Tibial artery (tissue), 4 donors: ENCODE measurements around the gene STAC3.
A peak's percentile ranks its signal among the peaks of the same experiment; 100 is the strongest.

Experiments
- DNase-seq, 2 donors: peaks; one replicate each; pipeline ENCODE4 v3.0.0-alpha.2; 2019
- H3K27ac ChIP-seq, 2 donors: fragments of 200-600 bp; sonication (generic) in 1 of 2; 1 replicate in 1 of 2; 2 replicates in 1 of 2; pipeline ENCODE4 v1.5.1; 2018 to 2019; ENCODE audit warnings: mild to moderate bottlenecking in 1 of 2
- H3K27me3 ChIP-seq, 2 donors: fragments of 200-600 bp; sonication (generic) in 1 of 2; one replicate each; pipeline versions ENCODE4 v1.5.1 to v1.6.0; 2016 to 2019
- H3K36me3 ChIP-seq, 3 donors: fragments of 200-600 bp; sonication (generic) in 2 of 3; one replicate each; pipeline ENCODE4 v1.5.1; 2016 to 2019; ENCODE audit warnings: mild to moderate bottlenecking in 2 of 3
- H3K4me1 ChIP-seq, 4 donors: fragments of 200-600 bp; sonication (generic) in 2 of 4; 1 replicate in 3 of 4; 2 replicates in 1 of 4; pipeline ENCODE4 v1.5.1; 2016 to 2019
- H3K4me3 ChIP-seq, 2 donors: fragments of 200-600 bp; sonication (generic) in 1 of 2; 1 replicate in 1 of 2; 2 replicates in 1 of 2; pipeline ENCODE4 v1.5.1; 2018 to 2019; ENCODE audit warnings: mild to moderate bottlenecking in 2 of 2
- H3K9me3 ChIP-seq, 3 donors: fragments of 200-600 bp; sonication (generic) in 1 of 3; one replicate each; pipeline ENCODE4 v1.5.1; 2016 to 2019
- intact Hi-C: fragments of 100-400 bp; cut with DNase I; formaldehyde crosslinking; loops from one replicate; pipeline ENCODE4 v1.15.0; 2023; ENCODE audit warnings: low total_unique reads
- TF ChIP-seq, protein P1 (sequence below), 2 experiments: fragments of 200-600 bp in 1 of 2; fragments of 450-650 bp in 1 of 2; IDR thresholded peaks; one replicate each; pipeline ENCODE4 v1.5.1; 2017 to 2019; ENCODE audit warnings: antibody characterized with exemption in 2 of 2, mild to moderate bottlenecking in 1 of 2, moderate library complexity in 1 of 2

The STAC3 gene

GRCh38 chr12:57242691-57243454 lies 8.1 kb downstream of the STAC3 start:
- H3K9me3 ChIP-seq = no peaks in the 10 kb centered on the region
- intact Hi-C loops = no loop called here
- H3K27ac ChIP-seq = no peak overlapping the region
- TF ChIP-seq, protein P1, sequence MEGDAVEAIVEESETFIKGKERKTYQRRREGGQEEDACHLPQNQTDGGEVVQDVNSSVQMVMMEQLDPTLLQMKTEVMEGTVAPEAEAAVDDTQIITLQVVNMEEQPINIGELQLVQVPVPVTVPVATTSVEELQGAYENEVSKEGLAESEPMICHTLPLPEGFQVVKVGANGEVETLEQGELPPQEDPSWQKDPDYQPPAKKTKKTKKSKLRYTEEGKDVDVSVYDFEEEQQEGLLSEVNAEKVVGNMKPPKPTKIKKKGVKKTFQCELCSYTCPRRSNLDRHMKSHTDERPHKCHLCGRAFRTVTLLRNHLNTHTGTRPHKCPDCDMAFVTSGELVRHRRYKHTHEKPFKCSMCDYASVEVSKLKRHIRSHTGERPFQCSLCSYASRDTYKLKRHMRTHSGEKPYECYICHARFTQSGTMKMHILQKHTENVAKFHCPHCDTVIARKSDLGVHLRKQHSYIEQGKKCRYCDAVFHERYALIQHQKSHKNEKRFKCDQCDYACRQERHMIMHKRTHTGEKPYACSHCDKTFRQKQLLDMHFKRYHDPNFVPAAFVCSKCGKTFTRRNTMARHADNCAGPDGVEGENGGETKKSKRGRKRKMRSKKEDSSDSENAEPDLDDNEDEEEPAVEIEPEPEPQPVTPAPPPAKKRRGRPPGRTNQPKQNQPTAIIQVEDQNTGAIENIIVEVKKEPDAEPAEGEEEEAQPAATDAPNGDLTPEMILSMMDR (IDR thresholded peaks at IDR 0.05) = peak; percentile 34 to 49
- H3K4me3 ChIP-seq = peak overlapping the region in 1 of 2 donors; percentile 33
- H3K36me3 ChIP-seq = no peaks in the 10 kb centered on the region
- H3K27me3 ChIP-seq = peaks cover 7 to 54% of the 10 kb centered on the region in 2 donors
- DNase-seq = peak in 1 of 2 donors; percentile 75
- H3K4me1 ChIP-seq = peaks cover 11 to 63% (median 55%) of the 10 kb centered on the region in 4 donors

DNA sequence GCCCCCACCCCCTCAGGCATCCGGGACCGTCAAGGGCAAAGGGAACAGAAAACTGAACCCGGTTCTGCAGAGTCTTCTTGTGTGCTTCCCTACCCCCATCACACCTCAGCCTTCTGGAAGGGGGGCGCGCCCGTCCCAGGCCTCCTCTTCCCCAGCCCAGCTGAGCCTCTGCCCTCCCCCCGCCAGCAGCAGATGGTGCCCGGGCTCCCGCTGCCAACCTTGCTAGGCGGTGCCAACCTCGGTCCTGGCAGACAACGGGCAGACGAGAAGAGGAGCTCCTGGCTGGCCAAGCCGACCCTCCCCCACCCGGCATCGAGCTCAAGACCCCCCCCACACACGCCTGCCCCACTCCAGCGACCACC lies 8.7 kb downstream of the STAC3 start:
- Histone ChIP-seq H3K27ac (no peak overlapping the region), H3K4me3 (peak overlapping the region in 1 of 2 donors; percentile 33), H3K4me1 (peaks cover 11 to 68% (median 61%) of the 10 kb centered on the region in 4 donors), H3K27me3 (peaks cover 7 to 57% of the 10 kb centered on the region in 2 donors), H3K36me3 (no peaks in the 10 kb centered on the region), H3K9me3 (no peaks in the 10 kb centered on the region)
- peak in 1 of 2 donors; percentile 67 for DNase-seq
- TF ChIP-seq, protein P1 (IDR thresholded peaks at IDR 0.05) = no peak
- intact Hi-C loops = no loop called here

DNA sequence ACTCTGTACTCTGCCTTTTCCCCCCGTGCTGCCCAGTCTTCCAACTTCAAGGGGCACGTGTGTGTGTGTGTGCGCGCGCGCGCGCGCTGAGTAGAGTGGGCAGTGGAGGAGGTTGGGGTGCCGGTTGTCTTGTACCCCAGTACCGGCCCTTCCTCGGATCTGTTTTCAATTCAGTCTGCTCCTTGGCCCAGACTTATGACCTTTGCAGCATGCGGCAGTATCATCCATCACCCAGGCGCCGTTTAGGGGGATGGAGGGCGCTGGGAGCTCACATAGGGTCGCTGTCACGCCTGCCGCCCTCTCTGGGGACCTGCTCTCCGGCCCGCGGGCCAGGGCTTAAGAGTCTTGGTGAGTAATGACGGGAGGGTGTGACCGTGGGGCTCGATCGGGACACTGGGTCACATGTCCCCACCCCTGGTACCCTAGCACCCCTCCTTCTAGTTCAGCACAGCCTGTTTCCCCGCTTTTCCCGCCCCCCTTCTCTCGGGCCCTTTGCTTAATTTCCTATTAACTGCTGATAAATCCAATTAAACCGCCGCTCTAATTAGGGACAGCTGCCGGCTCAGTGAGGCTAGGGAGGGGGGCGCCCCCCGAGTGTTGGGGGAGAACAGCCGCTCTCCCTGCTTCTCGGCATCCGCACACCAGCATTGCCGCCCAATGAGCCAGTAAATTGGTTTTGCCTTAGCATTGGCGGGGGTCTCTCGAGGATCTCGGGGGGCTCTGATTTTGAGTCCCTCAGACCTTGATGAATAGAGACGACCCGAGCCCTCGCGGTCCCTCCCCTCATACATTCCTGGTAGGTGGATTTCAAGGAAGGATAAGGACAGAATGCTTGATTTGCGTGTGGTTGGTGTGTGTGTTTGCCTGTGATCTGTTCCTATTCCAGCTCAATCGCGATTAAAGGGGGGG lies 9.3 kb downstream of the STAC3 start:
- peak; percentile 19 to 63 for DNase-seq
- no peak overlapping the region for H3K27ac ChIP-seq
- H3K9me3 ChIP-seq = no peaks in the 10 kb centered on the region
- peaks cover 11 to 75% (median 64%) of the 10 kb centered on the region in 4 donors for H3K4me1 ChIP-seq
- no peaks in the 10 kb centered on the region for H3K36me3 ChIP-seq
- H3K27me3 ChIP-seq = peaks cover 7 to 57% of the 10 kb centered on the region in 2 donors
- no peak overlapping the region for H3K4me3 ChIP-seq
- TF ChIP-seq, protein P1 (IDR thresholded peaks at IDR 0.05) = no peak
- intact Hi-C loops = no loop called here

- Histone ChIP-seq H3K27ac (no peak overlapping the region), H3K9me3 (no peaks in the 10 kb centered on the region), H3K27me3 (peaks cover 7 to 57% of the 10 kb centered on the region in 2 donors), H3K4me1 (peaks cover 11 to 82% (median 71%) of the 10 kb centered on the region in 4 donors), H3K36me3 (no peaks in the 10 kb centered on the region), H3K4me3 (peak overlapping the region in 1 of 2 donors; percentile 60)
- intact Hi-C loops = no loop called here
- no peak for DNase-seq
- TF ChIP-seq, protein P1 (IDR thresholded peaks at IDR 0.05) = no peak
These were observed 10.0 kb downstream of the STAC3 start for GRCh38 chr12:57240926-57241401.

- TF ChIP-seq, protein P1 (IDR thresholded peaks at IDR 0.05) = no peak
- intact Hi-C loops = no loop called here
- peaks cover 11 to 88% (median 78%) of the 10 kb centered on the region in 4 donors for H3K4me1 ChIP-seq
- no peaks in the 10 kb centered on the region for H3K36me3 ChIP-seq
- peak in 1 of 2 donors; percentile 75 for DNase-seq
- H3K9me3 ChIP-seq = no peaks in the 10 kb centered on the region
- H3K27me3 ChIP-seq = peaks cover 7 to 57% of the 10 kb centered on the region in 2 donors
- H3K4me3 ChIP-seq = peak overlapping the region; percentile 45 to 60
- peak overlapping the region in 1 of 2 donors; percentile 41 for H3K27ac ChIP-seq
These were observed 10.7 kb downstream of the STAC3 start for GRCh38 chr12:57240066-57240921.
